Measurements from ENCODE around the gene SLC12A7.
A peak's percentile ranks its signal among the peaks of the same experiment; 100 is the strongest.
"Not testable (repeated sequence)": the region's sequence is repeated elsewhere in the genome, so short reads cannot be mapped to it uniquely, and the experiment has no call there.

Gene SLC12A7

GRCh38 chr5:1140171-1140817, 28.4 kb upstream of the SLC12A7 start:
- DNase-seq: no peak

- no peak for DNase-seq
Measured at GRCh38 chr5:1139331-1140170, 27.7 kb upstream of the SLC12A7 start.

GRCh38 chr5:1138445-1139245, 26.8 kb upstream of the SLC12A7 start:
- no peak for DNase-seq

GRCh38 chr5:1137567-1138444, 25.9 kb upstream of the SLC12A7 start:
- DNase-seq: no peak

- no peak for DNase-seq
Measured at GRCh38 chr5:1136814-1137213, 25.0 kb upstream of the SLC12A7 start.

- DNase-seq: no peak
Measured at GRCh38 chr5:1135696-1136525, 24.0 kb upstream of the SLC12A7 start.

- peak; percentile 10 for DNase-seq
Measured at GRCh38 chr5:1134478-1134877, 22.6 kb upstream of the SLC12A7 start.

GRCh38 chr5:1133510-1134201, 21.8 kb upstream of the SLC12A7 start:
- no peak for DNase-seq

GRCh38 chr5:1133108-1133507, 21.2 kb upstream of the SLC12A7 start:
- no peak for DNase-seq

GRCh38 chr5:1132570-1132969, 20.7 kb upstream of the SLC12A7 start:
- DNase-seq: no peak

GRCh38 chr5:1131726-1132125, 19.9 kb upstream of the SLC12A7 start:
- no peak for DNase-seq

GRCh38 chr5:1131191-1131621, 19.3 kb upstream of the SLC12A7 start:
- DNase-seq: no peak

- no peak for DNase-seq
Measured at GRCh38 chr5:1130218-1130946, 18.5 kb upstream of the SLC12A7 start.

- DNase-seq: no peak
Measured at GRCh38 chr5:1129711-1130055, 17.8 kb upstream of the SLC12A7 start.

- DNase-seq: no peak
Measured at GRCh38 chr5:1128977-1129710, 17.3 kb upstream of the SLC12A7 start.

GRCh38 chr5:1127959-1128785, 16.3 kb upstream of the SLC12A7 start:
- DNase-seq: no peak

GRCh38 chr5:1125695-1126094, 13.8 kb upstream of the SLC12A7 start:
- DNase-seq: not testable (repeated sequence)

GRCh38 chr5:1125030-1125357, 13.1 kb upstream of the SLC12A7 start:
- no peak for DNase-seq

All from NCI-H2227 treated with DMSO at 0.1 percent for 48 hours (cell line).